Muscle layer of duodenum (tissue), 2 donors: Measurements from ENCODE around the gene SORCS2.

Experiments
- H3K27ac ChIP-seq: one replicate; pipeline ENCODE4 v1.7.0; 2013; ENCODE audit warnings: mild to moderate bottlenecking, low read length
- H3K27me3 ChIP-seq: one replicate; pipeline ENCODE4 v1.7.0; 2013; ENCODE audit warnings: low read depth, mild to moderate bottlenecking, control low read depth, low read length
- H3K36me3 ChIP-seq, 2 donors: one replicate each; pipeline ENCODE4 v1.7.0; 2013; ENCODE audit warnings: low read length in 2 of 2, control low read depth in 1 of 2, mild to moderate bottlenecking in 1 of 2; ENCODE audit not compliant: insufficient read depth in 2 of 2, control insufficient read depth in 1 of 2
- H3K4me1 ChIP-seq, 2 donors: one replicate each; pipeline ENCODE4 v1.7.0; 2013; ENCODE audit warnings: low read length in 2 of 2, mild to moderate bottlenecking in 2 of 2, control low read depth in 1 of 2, moderate library complexity in 1 of 2; ENCODE audit not compliant: insufficient read depth in 2 of 2, control insufficient read depth in 1 of 2
- H3K4me3 ChIP-seq, 2 donors: one replicate each; pipeline ENCODE4 v1.7.0; 2013; ENCODE audit warnings: low read length in 2 of 2, low read depth in 1 of 2, mild to moderate bottlenecking in 1 of 2
- H3K9me3 ChIP-seq, 2 donors: one replicate each; pipeline ENCODE4 v1.7.0; 2013; ENCODE audit warnings: low read length in 2 of 2, control low read depth in 1 of 2, mild to moderate bottlenecking in 1 of 2; ENCODE audit not compliant: control insufficient read depth in 1 of 2
- donor health status: healthy.

SORCS2 gene

DNA sequence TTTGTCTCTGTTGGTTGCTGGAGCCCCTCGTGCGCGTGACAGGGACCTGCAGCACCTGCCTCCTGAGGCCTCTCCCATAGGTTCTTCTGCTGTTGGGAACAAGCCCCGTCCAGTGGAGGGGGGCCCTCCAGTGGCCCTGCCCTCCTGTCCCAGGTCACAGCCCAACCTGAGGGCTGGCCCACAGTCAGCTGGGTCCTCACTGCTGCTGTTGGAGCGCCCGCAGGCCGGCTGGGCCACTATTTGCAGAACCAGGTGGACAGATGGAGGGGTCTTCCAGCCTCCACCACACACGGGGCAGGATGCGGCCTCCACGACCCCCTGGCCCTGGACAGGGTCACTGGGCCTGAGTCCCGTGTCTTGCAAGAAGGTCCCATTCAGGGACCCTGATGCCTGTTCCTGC, 293.8 kb downstream of the SORCS2 start:
- H3K9me3 ChIP-seq: no peaks in the 10 kb centered on the region
- no peaks in the 10 kb centered on the region for H3K27me3 ChIP-seq
- H3K4me1 ChIP-seq: no peaks in the 10 kb centered on the region
- H3K36me3 ChIP-seq: no peaks in the 10 kb centered on the region
- H3K27ac ChIP-seq: no peak overlapping the region
- H3K4me3 ChIP-seq: no peak overlapping the region

- no peak overlapping the region for H3K4me3 ChIP-seq
- H3K36me3 ChIP-seq: no peaks in the 10 kb centered on the region
- no peak overlapping the region for H3K27ac ChIP-seq
- no peaks in the 10 kb centered on the region for H3K27me3 ChIP-seq
- peaks cover 0 to 4% of the 10 kb centered on the region in 2 donors for H3K9me3 ChIP-seq
- H3K4me1 ChIP-seq: no peaks in the 10 kb centered on the region
These were observed 295.2 kb downstream of the SORCS2 start for GRCh38 chr4:7487502-7487901.

GRCh38 chr4:7487998-7488671, 295.8 kb downstream of the SORCS2 start:
- no peak overlapping the region for H3K27ac ChIP-seq

DNA sequence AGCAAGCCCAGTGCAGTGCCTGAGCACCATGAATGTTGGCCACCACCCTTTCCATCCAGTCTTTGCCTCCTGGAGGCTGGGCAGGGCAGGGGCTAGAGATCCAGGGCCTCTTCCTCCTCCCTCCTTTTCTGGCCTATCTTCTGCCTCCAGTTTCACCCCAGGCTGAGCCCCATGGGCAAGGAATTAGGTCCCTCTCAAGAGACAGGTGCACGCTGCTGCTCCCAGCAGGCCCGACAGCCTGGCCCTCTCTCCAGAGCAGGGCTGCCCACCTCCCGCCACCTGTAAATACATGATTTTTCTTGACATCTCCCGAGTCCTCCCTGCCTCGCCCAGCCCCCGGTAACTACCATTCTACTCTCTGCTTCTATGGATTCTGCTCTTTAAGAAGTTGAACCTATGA, 299.6 kb downstream of the SORCS2 start:
- Histone ChIP-seq H3K27me3 (no peaks in the 10 kb centered on the region), H3K4me1 (no peaks in the 10 kb centered on the region), H3K27ac (no peak overlapping the region), H3K4me3 (no peak overlapping the region), H3K9me3 (peaks cover 0 to 14% of the 10 kb centered on the region in 2 donors), H3K36me3 (peaks cover 0 to 4% of the 10 kb centered on the region in 2 donors)

More at GRCh38 chr4:7487998-7488671, 295.8 kb downstream of the SORCS2 start:
- H3K4me3 ChIP-seq: no peak overlapping the region
- no peaks in the 10 kb centered on the region for H3K4me1 ChIP-seq
- H3K27me3 ChIP-seq: no peaks in the 10 kb centered on the region
- H3K9me3 ChIP-seq: peaks cover 0 to 7% of the 10 kb centered on the region in 2 donors
- peaks cover 0 to 4% of the 10 kb centered on the region in 2 donors for H3K36me3 ChIP-seq

DNA sequence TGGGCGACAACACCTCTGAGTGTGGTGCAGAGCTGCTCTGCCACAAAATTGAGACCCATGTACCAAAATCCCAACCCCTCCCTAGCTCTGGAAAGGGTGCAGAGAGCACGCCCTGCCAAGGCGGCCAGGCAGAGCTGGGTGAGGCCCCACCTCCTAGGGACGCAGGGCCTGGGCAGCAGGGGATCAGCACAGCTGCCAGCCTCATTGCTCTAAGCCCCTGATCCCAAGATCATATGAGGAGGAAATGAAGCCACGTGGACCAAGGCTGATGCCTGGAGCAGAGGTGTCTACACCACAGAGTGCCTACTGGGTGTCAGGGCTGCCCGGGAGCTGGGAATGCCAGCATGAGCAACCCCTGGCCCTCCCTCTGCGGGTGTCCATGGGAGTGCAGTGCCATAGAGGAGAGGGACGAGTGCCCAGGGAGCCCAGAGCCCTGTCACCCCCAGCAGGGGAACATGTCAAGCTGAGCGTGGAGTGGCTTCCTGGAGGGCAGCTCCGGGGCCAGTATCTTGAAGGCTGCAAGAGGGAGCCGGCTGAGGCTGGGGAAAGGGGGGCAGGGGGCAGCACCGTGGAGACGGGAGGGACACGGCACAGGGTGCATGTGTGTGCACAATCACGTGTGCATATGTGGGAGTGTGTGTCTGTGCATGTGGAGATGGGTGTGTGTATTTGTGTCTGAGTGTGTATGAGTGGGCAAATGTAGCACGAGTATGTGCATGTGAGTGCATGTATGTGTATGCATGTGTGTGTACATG, 306.3 kb downstream of the SORCS2 start:
- no peaks in the 10 kb centered on the region for H3K36me3 ChIP-seq
- H3K4me1 ChIP-seq: no peaks in the 10 kb centered on the region
- H3K4me3 ChIP-seq: no peak overlapping the region
- no peak overlapping the region for H3K27ac ChIP-seq
- H3K9me3 ChIP-seq: peaks cover 0 to 3% of the 10 kb centered on the region in 2 donors
- no peaks in the 10 kb centered on the region for H3K27me3 ChIP-seq

DNA sequence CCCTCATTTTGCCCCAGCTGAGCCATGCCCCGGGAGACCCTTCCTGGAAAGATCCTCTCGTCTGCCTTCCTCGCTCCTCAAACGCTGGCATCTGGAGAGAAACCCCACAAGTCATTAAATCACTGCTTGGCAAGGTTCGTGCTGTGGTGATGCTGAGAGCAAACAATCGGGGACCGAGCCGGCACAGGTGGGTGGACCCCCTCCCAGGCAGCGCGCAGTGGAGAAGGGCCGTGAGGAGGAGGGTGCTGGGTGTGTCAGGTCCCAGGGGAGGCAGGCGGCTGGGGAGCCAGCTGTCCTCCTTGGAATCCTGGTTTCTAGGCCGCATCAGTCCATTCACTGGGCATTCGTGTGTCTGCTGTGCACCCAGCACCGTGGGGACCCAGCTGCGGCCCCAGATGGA, 307.3 kb downstream of the SORCS2 start:
- no peaks in the 10 kb centered on the region for H3K36me3 ChIP-seq
- H3K4me3 ChIP-seq: no peak overlapping the region
- no peaks in the 10 kb centered on the region for H3K9me3 ChIP-seq
- no peaks in the 10 kb centered on the region for H3K27me3 ChIP-seq
- no peaks in the 10 kb centered on the region for H3K4me1 ChIP-seq
- no peak overlapping the region for H3K27ac ChIP-seq

GRCh38 chr4:7500404-7500803, 308.1 kb downstream of the SORCS2 start:
- H3K4me3 ChIP-seq: no peak overlapping the region
- H3K36me3 ChIP-seq: no peaks in the 10 kb centered on the region
- H3K4me1 ChIP-seq: no peaks in the 10 kb centered on the region
- H3K27ac ChIP-seq: no peak overlapping the region
- no peaks in the 10 kb centered on the region for H3K9me3 ChIP-seq
- H3K27me3 ChIP-seq: no peaks in the 10 kb centered on the region

- no peak overlapping the region for H3K4me3 ChIP-seq
- no peaks in the 10 kb centered on the region for H3K27me3 ChIP-seq
- no peak overlapping the region for H3K27ac ChIP-seq
- no peaks in the 10 kb centered on the region for H3K4me1 ChIP-seq
- no peaks in the 10 kb centered on the region for H3K36me3 ChIP-seq
- H3K9me3 ChIP-seq: no peaks in the 10 kb centered on the region
These were observed 309.0 kb downstream of the SORCS2 start for GRCh38 chr4:7501314-7501713.

DNA sequence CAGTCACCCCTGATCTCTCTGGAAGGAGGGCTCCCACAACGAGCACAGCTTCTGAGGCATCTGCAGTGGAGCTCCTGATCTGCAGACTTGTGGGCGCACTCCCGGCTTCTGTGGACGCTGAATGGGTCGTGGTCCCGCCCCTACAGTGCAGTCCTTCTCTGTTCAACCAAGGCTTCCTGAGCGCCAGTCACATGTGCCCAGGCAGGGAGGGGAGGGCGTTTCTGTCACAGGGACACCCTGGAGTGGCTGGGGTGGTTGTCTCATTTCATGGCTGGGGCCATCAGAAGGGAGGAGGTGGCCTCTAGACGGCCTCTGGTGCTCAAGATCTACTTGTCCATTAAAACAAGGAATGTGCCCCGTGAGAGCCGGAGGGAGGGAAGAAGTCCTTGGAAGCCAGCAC, 309.5 kb downstream of the SORCS2 start:
- Histone ChIP-seq H3K27ac (no peak overlapping the region), H3K36me3 (no peaks in the 10 kb centered on the region), H3K4me1 (no peaks in the 10 kb centered on the region), H3K9me3 (no peaks in the 10 kb centered on the region), H3K27me3 (no peaks in the 10 kb centered on the region), H3K4me3 (no peak overlapping the region)

DNA sequence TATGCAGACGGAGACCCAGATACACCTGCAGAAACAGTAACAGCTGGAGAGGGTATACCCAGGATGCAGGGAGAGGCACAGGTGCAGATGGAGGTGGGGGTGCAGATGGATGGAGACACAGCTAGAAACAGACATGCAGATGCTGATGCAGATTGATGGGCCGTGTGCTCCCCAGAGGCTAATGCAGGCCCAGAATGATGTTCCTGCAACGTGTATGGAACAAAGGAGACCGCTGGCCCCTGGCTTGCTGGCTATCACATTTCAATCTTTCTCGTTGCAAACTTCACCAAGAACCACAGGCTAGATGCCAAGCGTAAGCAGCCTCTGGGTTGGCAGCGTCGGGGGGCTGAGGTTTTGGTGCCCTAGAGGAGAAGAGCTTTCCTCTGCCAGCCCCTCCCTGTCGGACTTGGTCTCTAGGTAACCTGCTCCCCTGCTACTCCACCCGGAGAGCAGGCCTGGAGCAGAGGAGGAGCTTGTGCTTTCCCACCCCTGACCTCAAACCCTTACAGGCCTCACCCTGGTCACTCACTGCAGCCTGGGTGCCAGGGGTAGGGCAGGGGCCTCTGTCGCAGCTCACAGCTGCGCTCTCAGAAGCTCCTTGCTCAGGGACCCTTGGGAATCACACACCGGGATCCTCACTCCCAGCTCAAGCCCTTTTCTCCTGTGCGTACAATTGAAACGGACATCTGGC, 311.4 kb downstream of the SORCS2 start:
- Histone ChIP-seq H3K36me3 (no peaks in the 10 kb centered on the region), H3K4me3 (no peak overlapping the region), H3K9me3 (no peaks in the 10 kb centered on the region), H3K4me1 (no peaks in the 10 kb centered on the region), H3K27me3 (no peaks in the 10 kb centered on the region), H3K27ac (no peak overlapping the region)

DNA sequence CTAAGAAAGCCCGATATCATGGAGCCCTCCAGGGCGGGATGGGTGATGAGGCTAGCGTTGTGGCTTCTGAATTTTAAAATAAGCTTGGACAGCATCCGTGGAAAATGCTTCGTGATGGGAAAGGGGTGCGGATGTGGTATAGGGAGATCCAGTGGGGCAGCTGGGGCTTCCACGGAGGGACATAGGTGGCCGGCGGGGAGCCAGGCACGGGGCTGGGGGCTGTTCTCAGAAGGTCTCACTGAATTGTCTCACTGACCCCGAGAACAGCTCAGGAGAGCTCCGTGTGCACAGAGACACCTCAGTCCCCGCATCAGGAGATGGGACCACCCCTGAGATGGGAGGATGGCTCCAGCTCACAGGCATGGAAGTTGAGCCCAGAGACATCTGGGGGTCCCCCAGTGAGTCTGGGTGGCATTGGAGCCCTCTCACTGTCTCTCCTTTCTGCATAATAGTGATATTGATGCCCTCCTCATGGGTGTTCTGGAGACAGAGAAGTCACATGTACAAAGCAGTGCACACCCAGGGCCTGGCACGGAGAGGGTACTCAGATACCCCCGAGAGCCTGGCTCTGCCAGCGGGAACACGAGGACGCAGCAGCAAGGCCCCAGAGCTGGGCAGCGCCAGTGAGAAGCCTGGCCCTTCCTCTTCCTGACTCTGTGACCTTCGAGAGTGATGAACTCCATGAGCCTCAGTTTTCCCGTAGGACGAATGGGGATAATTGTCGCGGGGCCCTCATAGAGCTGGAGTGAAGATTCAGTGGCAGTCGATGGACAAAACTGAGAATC, 313.0 kb downstream of the SORCS2 start:
- H3K27ac ChIP-seq: no peak overlapping the region
- no peaks in the 10 kb centered on the region for H3K27me3 ChIP-seq
- no peaks in the 10 kb centered on the region for H3K36me3 ChIP-seq
- H3K4me1 ChIP-seq: no peaks in the 10 kb centered on the region
- no peak overlapping the region for H3K4me3 ChIP-seq
- no peaks in the 10 kb centered on the region for H3K9me3 ChIP-seq
